GM19455 (cell line): Measurements from ENCODE around the gene POU3F3.

Experiments
- ATAC-seq: cut with Tn5 transposase; IDR thresholded peaks from one replicate; pipeline ENCODE4 v1.9.1; 2021; ENCODE audit not compliant: unreplicated experiment

Gene POU3F3

GRCh38 chr2:104901037-104901881 lies 47.3 kb downstream of the POU3F3 start:
- no peak for ATAC-seq

GRCh38 chr2:104902317-104902716 lies 48.4 kb downstream of the POU3F3 start:
- ATAC-seq = no peak
